Kidney capillary endothelial cell (primary cell): Measurements from ENCODE around the gene P2RX4.
A peak's percentile ranks its signal among the peaks of the same experiment; 100 is the strongest.
"Not testable (repeated sequence)": the region's sequence is repeated elsewhere in the genome, so short reads cannot be mapped to it uniquely, and the experiment has no call there.

Experiments
- DNase-seq: peaks from one replicate; pipeline ENCODE4 v3.0.0-alpha.2; 2018; ENCODE audit warnings: low spot score

Gene P2RX4, protein sequence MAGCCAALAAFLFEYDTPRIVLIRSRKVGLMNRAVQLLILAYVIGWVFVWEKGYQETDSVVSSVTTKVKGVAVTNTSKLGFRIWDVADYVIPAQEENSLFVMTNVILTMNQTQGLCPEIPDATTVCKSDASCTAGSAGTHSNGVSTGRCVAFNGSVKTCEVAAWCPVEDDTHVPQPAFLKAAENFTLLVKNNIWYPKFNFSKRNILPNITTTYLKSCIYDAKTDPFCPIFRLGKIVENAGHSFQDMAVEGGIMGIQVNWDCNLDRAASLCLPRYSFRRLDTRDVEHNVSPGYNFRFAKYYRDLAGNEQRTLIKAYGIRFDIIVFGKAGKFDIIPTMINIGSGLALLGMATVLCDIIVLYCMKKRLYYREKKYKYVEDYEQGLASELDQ

GRCh38 chr12:121209624-121210572 lies at the start of gene P2RX4:
Gene P2RX4 (plus strand): TSS chr12:121210129. CDS start chr12:121210165, 36 bp downstream.
- no peak for DNase-seq

- no peak for DNase-seq
Measured at GRCh38 chr12:121162384-121162783, 47.5 kb upstream of the P2RX4 start.

DNA sequence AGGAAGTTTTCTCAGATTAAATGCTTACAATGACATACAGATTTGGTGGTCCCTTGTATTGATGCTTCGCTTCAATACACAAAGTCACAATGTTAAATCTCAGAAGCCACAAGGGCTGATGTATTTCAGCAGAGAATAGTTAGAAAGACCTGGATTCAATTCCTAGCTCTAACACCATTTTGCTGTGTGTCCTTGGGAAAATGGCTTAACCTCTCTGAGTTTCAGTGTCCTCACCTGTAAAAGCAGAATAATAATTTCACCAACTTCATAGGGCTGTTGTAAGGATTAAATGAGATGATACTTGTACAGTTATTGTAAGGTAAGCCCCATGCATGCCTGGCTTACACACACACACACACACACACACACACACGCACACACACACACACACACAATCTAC lies 46.9 kb upstream of the P2RX4 start:
- DNase-seq = no peak

DNA sequence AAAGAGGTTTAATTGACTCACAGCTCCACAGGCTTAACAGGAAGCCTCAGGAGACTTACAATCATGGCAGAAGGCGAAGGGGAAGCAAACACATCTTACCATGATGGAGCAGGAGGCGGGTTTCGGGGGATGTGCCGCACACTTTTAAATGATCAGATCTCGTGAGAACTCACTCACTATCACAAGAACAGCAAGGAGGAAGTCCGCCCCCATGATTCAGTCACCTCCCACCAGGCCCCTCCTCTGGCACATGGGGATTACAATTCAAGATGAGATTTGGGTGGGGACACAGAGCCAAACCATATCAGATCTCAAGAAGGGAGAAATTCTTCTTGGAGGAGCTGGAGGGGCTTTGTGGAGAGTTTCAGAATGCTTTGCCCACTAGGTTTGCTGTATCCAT lies 45.1 kb upstream of the P2RX4 start:
- DNase-seq = not testable (repeated sequence)

- no peak for DNase-seq
Measured at GRCh38 chr12:121165316-121165715, 44.6 kb upstream of the P2RX4 start.

- DNase-seq = no peak
Measured at GRCh38 chr12:121166356-121166755, 43.6 kb upstream of the P2RX4 start.

GRCh38 chr12:121167232-121167820 lies 42.6 kb upstream of the P2RX4 start:
- no peak for DNase-seq

DNA sequence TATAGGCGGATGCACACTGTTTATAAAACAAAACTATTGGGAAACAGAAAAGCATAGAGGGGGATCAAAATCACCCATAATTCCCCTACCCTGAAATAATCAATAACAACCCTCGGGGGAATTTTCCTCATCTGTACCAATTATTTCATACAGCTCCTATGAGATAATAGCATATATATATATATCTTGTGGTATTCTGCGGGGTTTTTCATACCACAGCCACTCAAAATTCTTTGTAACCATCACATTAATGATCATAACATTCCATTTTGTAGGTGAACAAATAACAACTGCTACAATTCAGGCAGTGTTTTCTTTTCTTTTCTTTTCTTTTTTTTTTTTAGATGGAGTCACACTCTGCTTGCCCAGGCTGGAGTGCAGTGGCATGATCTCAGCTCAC lies 42.0 kb upstream of the P2RX4 start:
- DNase-seq = no peak

- no peak for DNase-seq
Measured at GRCh38 chr12:121170151-121170550, 39.8 kb upstream of the P2RX4 start.

GRCh38 chr12:121170611-121171260 lies 39.2 kb upstream of the P2RX4 start:
- peak; percentile 58 for DNase-seq

DNA sequence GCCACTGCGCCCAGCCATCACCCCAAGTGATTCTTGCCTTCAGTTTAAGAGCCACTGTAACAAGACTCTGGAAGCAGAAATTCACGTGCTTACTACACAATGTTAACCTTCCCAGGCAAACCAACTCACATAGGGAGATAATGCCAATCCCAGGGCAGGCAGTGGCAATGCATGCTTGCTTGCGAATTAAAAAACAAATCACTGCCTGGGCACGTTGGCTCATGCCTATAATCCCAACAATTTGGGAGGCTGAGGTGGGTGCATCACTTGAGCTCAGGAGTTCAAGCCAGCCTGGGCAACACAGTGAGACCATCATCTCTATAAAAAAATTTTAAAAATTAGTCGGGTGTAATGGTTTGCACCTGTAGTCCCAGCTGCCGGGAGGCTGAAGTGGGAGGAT lies 37.8 kb upstream of the P2RX4 start:
- no peak for DNase-seq

- DNase-seq = no peak
Measured at GRCh38 chr12:121175383-121176119, 34.4 kb upstream of the P2RX4 start.

DNA sequence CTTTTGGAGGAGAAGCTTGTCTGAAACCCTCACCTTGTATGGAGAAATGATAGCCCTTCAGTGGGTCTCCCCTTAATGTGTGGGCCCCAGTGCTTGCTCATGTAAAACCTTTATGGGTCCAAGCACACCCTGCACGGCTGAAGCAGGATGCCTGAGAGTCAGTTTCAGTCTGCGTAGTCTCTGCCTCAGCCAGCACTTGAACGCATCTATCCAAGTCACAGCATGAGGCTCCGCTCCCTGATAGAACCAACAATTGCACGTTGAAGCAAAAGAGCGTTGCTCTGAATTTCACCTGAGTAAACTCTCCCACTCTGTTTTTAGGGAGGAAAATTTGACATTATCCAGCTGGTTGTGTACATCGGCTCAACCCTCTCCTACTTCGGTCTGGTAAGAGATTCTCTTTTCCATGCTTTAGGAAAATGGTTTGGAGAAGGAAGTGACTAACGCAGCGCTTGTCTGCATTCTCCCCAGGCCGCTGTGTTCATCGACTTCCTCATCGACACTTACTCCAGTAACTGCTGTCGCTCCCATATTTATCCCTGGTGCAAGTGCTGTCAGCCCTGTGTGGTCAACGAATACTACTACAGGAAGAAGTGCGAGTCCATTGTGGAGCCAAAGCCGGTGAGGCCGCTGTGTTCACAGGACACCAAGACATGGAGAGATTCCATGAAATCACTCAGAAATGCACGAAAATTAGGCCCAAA lies 33.0 kb upstream of the P2RX4 start:
- no peak for DNase-seq

GRCh38 chr12:121181181-121181580 lies 28.7 kb upstream of the P2RX4 start:
- no peak for DNase-seq

DNA sequence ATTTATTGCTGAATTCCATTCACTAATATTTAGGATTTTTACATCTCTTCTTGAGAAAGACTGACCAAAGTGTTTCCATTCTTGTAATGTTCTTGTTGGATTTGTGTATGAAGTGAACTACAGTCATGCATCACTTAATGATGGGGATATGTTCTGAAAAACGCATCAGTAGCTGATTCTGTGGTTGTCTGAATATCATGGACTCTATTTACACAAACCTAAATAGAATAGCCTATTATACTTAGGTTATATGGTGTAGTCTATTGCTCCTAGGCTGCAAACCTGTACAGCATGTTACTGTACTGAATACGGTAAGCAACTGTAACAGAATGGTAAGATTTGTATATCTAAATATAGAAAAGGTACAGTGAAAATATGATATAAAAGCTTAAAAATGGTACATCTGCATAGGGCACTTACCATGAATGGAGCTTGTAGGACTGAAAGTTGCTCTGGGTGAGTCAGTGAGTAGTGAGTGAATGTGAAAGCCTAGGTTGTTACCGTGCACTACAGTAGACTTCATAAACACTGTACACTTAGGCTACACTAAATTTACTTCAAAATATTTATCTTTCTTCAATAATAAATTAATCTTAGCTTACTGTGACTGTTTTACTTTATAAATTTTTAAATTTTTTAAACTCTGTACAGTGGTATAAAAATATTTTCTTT lies 27.6 kb upstream of the P2RX4 start:
- no peak for DNase-seq

DNA sequence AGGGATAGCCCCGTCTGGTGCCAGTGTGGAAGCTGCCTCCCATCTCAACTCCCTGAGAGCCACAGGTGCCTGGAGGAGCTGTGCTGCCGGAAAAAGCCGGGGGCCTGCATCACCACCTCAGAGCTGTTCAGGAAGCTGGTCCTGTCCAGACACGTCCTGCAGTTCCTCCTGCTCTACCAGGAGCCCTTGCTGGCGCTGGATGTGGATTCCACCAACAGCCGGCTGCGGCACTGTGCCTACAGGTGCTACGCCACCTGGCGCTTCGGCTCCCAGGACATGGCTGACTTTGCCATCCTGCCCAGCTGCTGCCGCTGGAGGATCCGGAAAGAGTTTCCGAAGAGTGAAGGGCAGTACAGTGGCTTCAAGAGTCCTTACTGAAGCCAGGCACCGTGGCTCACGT lies 25.5 kb upstream of the P2RX4 start:
- DNase-seq = no peak

GRCh38 chr12:121184984-121185889 lies 24.7 kb upstream of the P2RX4 start:
- no peak for DNase-seq

- peak; percentile 43 for DNase-seq
Measured at GRCh38 chr12:121186826-121187225, 23.1 kb upstream of the P2RX4 start.

GRCh38 chr12:121187501-121187900 lies 22.4 kb upstream of the P2RX4 start:
- peak; percentile 57 for DNase-seq
